Stimulated activated CD8-positive, alpha-beta memory T cell treated with anti-CD3 and anti-CD28 coated beads, Interleukin-12 subunit alpha, Interleukin-12 subunit beta, amount 100 ng/mL, for 4 hours (primary cell): Measurements from ENCODE around the gene MADD.

Source experiments
- DNase-seq: peaks from one replicate; pipeline ENCODE4 v3.0.0-alpha.2; 2020; ENCODE audit warnings: low read depth

The MADD gene

GRCh38 chr11:47269829-47270305 lies at the start of gene MADD:
Gene MADD, plus strand, starts transcription at chr11:47270133.
- peak; percentile 89 for DNase-seq

- DNase-seq, result no peak
These were observed 49.5 kb upstream of the MADD start for GRCh38 chr11:47220401-47220821.

- DNase-seq, result no peak
These were observed 47.2 kb upstream of the MADD start for GRCh38 chr11:47222696-47223095.

- DNase-seq, result no peak
These were observed 44.2 kb upstream of the MADD start for GRCh38 chr11:47225552-47226400.

- no peak for DNase-seq
These were observed 40.8 kb upstream of the MADD start for GRCh38 chr11:47229161-47229560.

GRCh38 chr11:47233051-47233450 lies 36.9 kb upstream of the MADD start:
- DNase-seq, result no peak

GRCh38 chr11:47233989-47234668 lies 35.8 kb upstream of the MADD start:
- DNase-seq, result no peak

GRCh38 chr11:47234669-47235100 lies 35.2 kb upstream of the MADD start:
- DNase-seq, result no peak

- no peak for DNase-seq
These were observed 34.8 kb upstream of the MADD start for GRCh38 chr11:47235163-47235562.

- no peak for DNase-seq
These were observed 33.5 kb upstream of the MADD start for GRCh38 chr11:47236482-47236881.

GRCh38 chr11:47239852-47240251 lies 30.1 kb upstream of the MADD start:
- no peak for DNase-seq

- no peak for DNase-seq
These were observed 28.1 kb upstream of the MADD start for GRCh38 chr11:47241841-47242301.

GRCh38 chr11:47242596-47243192 lies 27.2 kb upstream of the MADD start:
- DNase-seq, result no peak

- no peak for DNase-seq
These were observed 26.5 kb upstream of the MADD start for GRCh38 chr11:47243454-47243853.

GRCh38 chr11:47244448-47245350 lies 25.2 kb upstream of the MADD start:
- DNase-seq, result no peak

- DNase-seq, result no peak
These were observed 24.1 kb upstream of the MADD start for GRCh38 chr11:47245611-47246357.

- no peak for DNase-seq
These were observed 22.4 kb upstream of the MADD start for GRCh38 chr11:47247502-47247901.

GRCh38 chr11:47248304-47248663 lies 21.6 kb upstream of the MADD start:
- no peak for DNase-seq

GRCh38 chr11:47248664-47249377 lies 21.1 kb upstream of the MADD start, which contains the start of gene ACP2:
Gene ACP2, minus strand, starts transcription at chr11:47248814. Its CDS starts 25 bp downstream, at chr11:47248789.
- peak; percentile 73 for DNase-seq

- DNase-seq, result no peak
These were observed 20.6 kb upstream of the MADD start for GRCh38 chr11:47249378-47249715.
